Type B pancreatic cell (in vitro differentiated cells): ENCODE measurements around the gene RADIL. TPM values are rescaled to one million over a fixed set of nuclear protein-coding genes. Genes with fewer than 3 reads are reported as not detected.

Experiments used
- DNase-seq: peaks from one replicate; pipeline ENCODE4 v3.0.0; 2021; ENCODE audit warnings: mixed read lengths; ENCODE audit not compliant: unreplicated experiment; ENCODE audit errors: extremely low spot score
- H3K27ac Mint-ChIP-seq: 2 replicates; pipeline ENCODE4 v1.8.0; 2021; ENCODE audit warnings: mild to moderate bottlenecking, mixed read lengths
- H3K27me3 Mint-ChIP-seq: 2 replicates; pipeline ENCODE4 v1.8.0; 2021; ENCODE audit warnings: mixed read lengths
- H3K36me3 Mint-ChIP-seq: 2 replicates; pipeline ENCODE4 v1.8.0; 2021; ENCODE audit warnings: mixed read lengths
- H3K4me1 Mint-ChIP-seq: one replicate; pipeline ENCODE4 v1.8.0; 2021; ENCODE audit warnings: mixed read lengths; ENCODE audit not compliant: unreplicated experiment
- H3K4me3 Mint-ChIP-seq: 2 replicates; pipeline ENCODE4 v1.8.0; 2021; ENCODE audit warnings: mild to moderate bottlenecking, mixed read lengths
- H3K9me3 Mint-ChIP-seq: 2 replicates; pipeline ENCODE4 v1.8.0; 2021; ENCODE audit warnings: mixed read lengths
- CTCF ChIP-seq: fragments of 200-600 bp; sonication (generic); conservative IDR thresholded peaks from 2 replicates; pipeline ENCODE4 v1.5.0; 2021; ENCODE audit warnings: antibody characterized with exemption, mild to moderate bottlenecking
- total RNA-seq: library from RNA; stranded (reverse); gene quantifications from 2 replicates; pipeline ENCODE4 v1.2.1, GENCODE V29; 2021; ENCODE audit warnings: low replicate concordance

The RADIL gene
- total RNA-seq, 1 donor from 2014 or later, result 11.8 TPM

GRCh38 chr7:4886671-4887070, 3.2 kb upstream of the RADIL start:
- no peak overlapping the region for H3K4me3 Mint-ChIP-seq

GRCh38 chr7:4885317-4885807, 1.8 kb upstream of the RADIL start:
- Mint-ChIP-seq H3K27ac (no peak overlapping the region), H3K4me1 (peaks cover 19% of the 10 kb centered on the region), H3K36me3 (no peaks in the 10 kb centered on the region), H3K27me3 (peaks cover 13% of the 10 kb centered on the region), H3K4me3 (no peak overlapping the region), H3K9me3 (no peaks in the 10 kb centered on the region)
- no peak for TF ChIP-seq CTCF
- DNase-seq, result no peak

More at GRCh38 chr7:4886671-4887070, 3.2 kb upstream of the RADIL start:
- Mint-ChIP-seq H3K27me3 (peaks cover 14% of the 10 kb centered on the region), H3K9me3 (no peaks in the 10 kb centered on the region), H3K27ac (no peak overlapping the region), H3K36me3 (peaks cover 3% of the 10 kb centered on the region), H3K4me1 (peaks cover 16% of the 10 kb centered on the region)
- no peak for DNase-seq
- no peak for TF ChIP-seq CTCF

- Mint-ChIP-seq H3K27ac (no peak overlapping the region), H3K4me3 (peak overlapping the region; percentile 46), H3K27me3 (peaks cover 13% of the 10 kb centered on the region), H3K4me1 (peaks cover 22% of the 10 kb centered on the region), H3K9me3 (no peaks in the 10 kb centered on the region), H3K36me3 (no peaks in the 10 kb centered on the region)
- no peak for TF ChIP-seq CTCF
- DNase-seq, result no peak
These were observed 648 bp upstream of the RADIL start for GRCh38 chr7:4884164-4884563.

GRCh38 chr7:4883033-4883371, 514 bp downstream of the RADIL start:
- no peaks in the 10 kb centered on the region for H3K36me3 Mint-ChIP-seq
- H3K4me1 Mint-ChIP-seq, result peaks cover 22% of the 10 kb centered on the region
- peak overlapping the region; percentile 82 for H3K27ac Mint-ChIP-seq
- TF ChIP-seq CTCF, result no peak
- no peaks in the 10 kb centered on the region for H3K9me3 Mint-ChIP-seq
- DNase-seq, result no peak
- H3K27me3 Mint-ChIP-seq, result peaks cover 13% of the 10 kb centered on the region
- peak overlapping the region; percentile 92 for H3K4me3 Mint-ChIP-seq

GRCh38 chr7:4882169-4883032, 1.1 kb downstream of the RADIL start:
- H3K4me1 Mint-ChIP-seq, result peaks cover 21% of the 10 kb centered on the region
- H3K27me3 Mint-ChIP-seq, result peaks cover 13% of the 10 kb centered on the region
- no peak for DNase-seq
- H3K27ac Mint-ChIP-seq, result peak overlapping the region; percentile 82
- H3K36me3 Mint-ChIP-seq, result no peaks in the 10 kb centered on the region
- H3K4me3 Mint-ChIP-seq, result peak overlapping the region; percentile 92
- peak; percentile 32 for TF ChIP-seq CTCF
- no peaks in the 10 kb centered on the region for H3K9me3 Mint-ChIP-seq
